ENCODE measurements around the gene PDCD11.
"Not testable (repeated sequence)": the region's sequence is repeated elsewhere in the genome, so short reads cannot be mapped to it uniquely, and the experiment has no call there.

- TF ChIP-seq CTCF (IDR thresholded peaks at IDR 0.05); MAX (IDR thresholded peaks at IDR 0.05); PBX3 (IDR thresholded peaks at IDR 0.05); MAZ (IDR thresholded peaks at IDR 0.05; ENCODE audit: borderline replicate concordance, low read depth, low read length); JUN (IDR thresholded peaks at IDR 0.05); POLR2A (IDR thresholded peaks at IDR 0.05; ENCODE audit: low read length); BHLHE40 (IDR thresholded peaks at IDR 0.05; ENCODE audit: low read depth, low read length); MAFK (IDR thresholded peaks at IDR 0.05; ENCODE audit: partially characterized antibody); ZFP36 (IDR thresholded peaks at IDR 0.05; ENCODE audit: borderline replicate concordance, partially characterized antibody): not testable (repeated sequence)
Measured at GRCh38 chr10:103360791-103361190, 35.6 kb upstream of the PDCD11 start.
